GM19239 (cell line): Measurements from ENCODE around the gene DHRS9.

ENCODE experiments used
- DNase-seq: peaks from one replicate; pipeline ENCODE4 v3.0.0; 2011; ENCODE audit warnings: low spot score; ENCODE audit not compliant: insufficient read length
- FAIRE-seq: peaks from 2 replicates; lab custom pipeline; 2011; peaks lifted over from hg19 to GRCh38; lab: Jason Lieb, UNC

DHRS9 gene

DNA sequence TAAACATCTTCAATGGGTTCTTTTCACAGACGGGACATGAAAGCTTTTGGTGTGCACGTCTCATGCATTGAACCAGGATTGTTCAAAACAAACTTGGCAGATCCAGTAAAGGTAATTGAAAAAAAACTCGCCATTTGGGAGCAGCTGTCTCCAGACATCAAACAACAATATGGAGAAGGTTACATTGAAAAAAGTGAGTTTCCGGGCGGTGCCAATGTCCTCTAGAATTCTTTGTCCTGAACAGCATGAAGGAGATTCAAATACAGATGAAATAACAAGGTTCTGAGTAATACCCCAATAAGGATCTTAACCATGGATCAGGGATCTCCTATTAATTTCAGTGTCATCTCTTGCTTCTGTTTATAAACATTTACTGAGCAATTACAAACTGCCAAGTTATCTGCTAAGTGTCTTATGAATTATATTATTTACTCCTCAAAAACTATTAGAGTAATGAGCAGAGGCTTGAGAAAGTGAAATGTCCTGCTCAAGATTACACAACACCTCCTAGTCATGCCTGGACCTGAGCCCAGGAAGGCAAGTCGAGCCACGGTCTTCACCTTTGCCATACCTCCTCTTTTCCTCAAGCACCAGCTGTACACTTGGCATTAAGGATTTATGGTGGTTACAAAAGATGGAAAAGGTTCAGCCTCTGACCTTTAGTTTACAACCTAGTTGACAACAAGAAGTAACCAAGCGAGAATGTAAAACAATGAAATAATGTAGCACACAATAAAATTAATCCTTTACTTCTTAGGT lies 22.6 kb downstream of the DHRS9 start:
- no peak for FAIRE-seq
- DNase-seq, result no peak

DNA sequence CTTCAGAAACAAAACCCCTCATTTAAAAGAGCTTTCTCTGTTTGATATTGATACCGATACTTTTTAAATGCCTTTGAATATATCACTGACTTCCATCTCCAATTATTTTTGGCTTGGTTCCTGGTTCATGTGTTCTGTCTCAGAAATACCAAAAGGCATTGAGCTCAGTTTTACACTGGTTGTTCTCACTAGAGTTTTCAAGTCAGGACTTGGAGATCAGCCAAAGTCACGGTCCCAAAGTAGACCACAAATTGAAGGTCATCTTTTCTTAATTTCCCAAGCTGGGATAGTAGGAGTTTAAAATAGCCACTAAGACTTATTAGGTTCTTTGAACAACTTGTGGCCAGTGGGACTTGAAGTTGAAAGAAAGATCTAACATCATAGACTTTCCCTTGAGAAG lies 24.2 kb downstream of the DHRS9 start:
- DNase-seq (no peak), FAIRE-seq (peak; percentile 67)

DNA sequence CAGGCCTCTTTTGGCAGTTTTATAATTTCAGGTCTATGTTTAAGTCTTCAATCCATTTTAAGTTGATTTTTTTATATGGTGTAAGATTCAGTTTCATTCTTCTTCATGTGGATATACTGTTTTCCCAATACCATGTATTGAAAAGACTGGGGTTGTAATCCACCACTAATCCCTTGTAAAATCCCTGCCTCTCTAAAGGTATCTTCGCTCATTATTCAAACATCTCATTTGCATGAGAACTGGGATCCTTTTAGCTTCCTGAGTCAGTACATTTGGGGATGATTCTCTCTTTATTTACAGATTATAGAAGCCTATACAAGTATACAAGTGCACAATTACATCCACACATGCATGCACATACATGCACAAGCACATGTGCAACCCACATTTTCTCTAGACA lies 25.3 kb downstream of the DHRS9 start:
- FAIRE-seq, result no peak
- DNase-seq, result no peak

DNA sequence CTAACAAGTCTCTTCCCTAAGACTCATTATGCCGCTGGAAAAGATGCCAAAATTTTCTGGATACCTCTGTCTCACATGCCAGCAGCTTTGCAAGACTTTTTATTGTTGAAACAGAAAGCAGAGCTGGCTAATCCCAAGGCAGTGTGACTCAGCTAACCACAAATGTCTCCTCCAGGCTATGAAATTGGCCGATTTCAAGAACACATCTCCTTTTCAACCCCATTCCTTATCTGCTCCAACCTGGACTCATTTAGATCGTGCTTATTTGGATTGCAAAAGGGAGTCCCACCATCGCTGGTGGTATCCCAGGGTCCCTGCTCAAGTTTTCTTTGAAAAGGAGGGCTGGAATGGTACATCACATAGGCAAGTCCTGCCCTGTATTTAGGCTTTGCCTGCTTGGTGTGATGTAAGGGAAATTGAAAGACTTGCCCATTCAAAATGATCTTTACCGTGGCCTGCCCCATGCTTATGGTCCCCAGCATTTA lies 26.3 kb downstream of the DHRS9 start:
- DNase-seq, result no peak
- FAIRE-seq, result no peak

DNA sequence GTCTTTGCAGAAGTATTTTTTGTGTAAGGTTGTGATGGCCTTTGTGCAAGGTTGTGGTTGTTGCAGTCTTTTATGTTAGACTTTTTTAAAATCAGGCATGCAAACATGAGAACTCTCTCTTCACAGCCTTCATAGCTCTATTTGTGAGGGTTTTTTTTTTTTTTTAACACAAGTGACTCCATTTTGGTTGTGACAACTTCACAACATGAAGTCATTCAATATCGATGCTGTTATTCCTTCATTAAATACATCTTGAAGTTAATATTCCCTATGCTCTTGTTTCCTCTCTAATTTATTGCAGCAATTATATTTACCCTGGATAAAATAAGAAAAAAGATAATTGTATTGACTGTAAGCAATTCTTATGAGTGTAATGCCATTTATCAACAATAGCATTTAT lies 35.5 kb downstream of the DHRS9 start:
- FAIRE-seq (no peak), DNase-seq (no peak)

DNA sequence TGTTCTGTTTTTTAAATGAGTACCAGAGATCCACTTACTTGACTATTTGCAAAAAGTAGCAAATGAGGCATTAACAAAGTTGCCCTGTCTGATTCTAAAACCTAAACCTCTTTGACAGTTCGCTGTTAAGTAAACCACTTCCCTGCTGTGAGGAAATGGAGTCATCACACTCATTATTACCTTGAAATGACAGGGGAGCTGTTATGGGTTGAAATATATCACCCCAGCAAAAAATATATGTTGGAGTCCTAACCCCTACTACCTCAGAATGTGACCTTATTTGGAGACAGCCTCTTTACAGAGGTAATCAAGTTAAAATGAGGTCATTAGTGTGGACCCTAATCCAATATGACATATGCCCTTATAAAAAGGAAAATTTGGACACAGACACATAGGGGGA lies 36.1 kb downstream of the DHRS9 start:
- FAIRE-seq, result no peak
- no peak for DNase-seq

DNA sequence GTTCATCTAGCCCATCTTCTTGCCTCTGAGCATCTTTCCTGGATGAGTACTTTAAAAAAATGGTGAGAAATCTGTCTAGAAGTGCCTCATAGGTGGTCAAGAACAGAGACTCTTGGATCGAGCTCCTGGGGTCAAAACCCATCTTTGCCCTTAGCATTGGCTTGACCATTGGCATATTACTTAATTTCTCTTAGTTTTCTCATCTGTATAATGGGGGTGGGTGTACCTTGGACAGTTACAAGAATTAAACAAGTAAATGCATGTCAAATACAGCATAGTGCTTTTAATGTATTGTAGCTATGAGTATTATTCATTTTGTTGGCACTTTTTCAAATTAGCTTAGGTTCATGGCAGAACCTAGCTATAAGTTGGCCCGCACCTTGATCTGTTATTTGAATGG lies 36.8 kb downstream of the DHRS9 start:
- FAIRE-seq (no peak), DNase-seq (no peak)

DNA sequence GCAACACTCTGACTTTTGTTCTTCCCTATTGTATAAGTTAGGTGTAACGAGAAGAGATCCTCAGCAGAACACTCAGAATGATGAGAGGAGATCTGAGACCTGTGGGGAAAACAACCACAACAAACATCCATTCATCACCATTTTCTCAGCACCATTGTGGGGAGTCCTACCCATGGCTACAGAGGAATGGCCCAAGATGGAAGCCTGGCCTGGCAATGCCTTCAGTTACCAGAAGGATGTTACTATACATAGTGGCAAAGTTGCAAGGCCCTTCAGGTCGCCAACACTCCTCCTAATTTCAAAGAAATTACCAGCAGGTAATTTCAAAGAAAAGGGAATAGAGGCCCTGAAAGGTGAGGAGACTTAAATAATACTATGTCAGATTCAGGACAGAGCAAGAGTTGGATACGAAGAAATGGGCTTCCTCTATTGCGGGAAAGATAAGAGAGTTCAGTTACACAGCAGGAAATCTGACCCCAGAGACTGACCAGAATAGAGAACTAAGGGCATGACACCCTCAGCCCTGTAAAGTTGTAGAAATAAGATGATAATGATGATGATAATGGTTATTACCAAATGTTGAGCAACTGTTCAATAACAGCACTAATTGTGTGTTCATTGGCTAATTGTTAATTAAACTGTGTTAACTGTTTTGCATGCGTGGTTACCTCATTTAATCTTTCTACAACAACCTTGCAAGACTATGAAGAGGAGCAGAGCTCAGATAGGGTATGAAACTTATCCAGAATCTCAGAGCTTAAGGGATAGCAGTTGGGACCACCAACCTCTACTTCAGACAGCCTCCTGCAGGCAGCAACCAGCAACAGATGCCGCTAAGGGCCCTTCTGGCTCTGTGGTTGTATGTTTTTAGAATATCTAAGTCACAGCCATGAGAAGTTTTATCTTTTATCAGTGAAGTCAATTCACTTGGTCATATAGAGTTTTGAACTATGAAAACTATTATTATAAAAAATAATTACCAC lies 37.5 kb downstream of the DHRS9 start:
- FAIRE-seq (no peak), DNase-seq (no peak)

DNA sequence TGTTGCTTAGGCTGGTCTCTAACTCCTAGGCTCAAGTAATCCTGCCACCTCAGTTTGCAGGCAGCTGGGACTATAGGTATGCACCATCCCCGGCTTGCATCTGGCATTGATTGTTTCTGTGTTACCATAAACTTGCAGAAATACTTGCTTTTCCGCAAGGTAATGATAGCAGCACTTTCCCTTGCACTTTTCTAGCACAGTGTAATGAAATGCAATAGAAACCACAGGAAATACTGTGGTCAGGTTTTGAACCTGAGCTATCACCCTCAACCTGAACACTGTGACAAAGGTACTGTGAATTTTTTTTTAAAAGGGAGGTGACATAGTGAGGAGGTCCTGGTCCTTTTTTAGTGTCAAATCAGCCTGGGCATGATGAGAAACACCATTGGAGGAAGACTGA lies 38.3 kb downstream of the DHRS9 start:
- peak; percentile 96 for FAIRE-seq
- DNase-seq, result peak; percentile 9

DNA sequence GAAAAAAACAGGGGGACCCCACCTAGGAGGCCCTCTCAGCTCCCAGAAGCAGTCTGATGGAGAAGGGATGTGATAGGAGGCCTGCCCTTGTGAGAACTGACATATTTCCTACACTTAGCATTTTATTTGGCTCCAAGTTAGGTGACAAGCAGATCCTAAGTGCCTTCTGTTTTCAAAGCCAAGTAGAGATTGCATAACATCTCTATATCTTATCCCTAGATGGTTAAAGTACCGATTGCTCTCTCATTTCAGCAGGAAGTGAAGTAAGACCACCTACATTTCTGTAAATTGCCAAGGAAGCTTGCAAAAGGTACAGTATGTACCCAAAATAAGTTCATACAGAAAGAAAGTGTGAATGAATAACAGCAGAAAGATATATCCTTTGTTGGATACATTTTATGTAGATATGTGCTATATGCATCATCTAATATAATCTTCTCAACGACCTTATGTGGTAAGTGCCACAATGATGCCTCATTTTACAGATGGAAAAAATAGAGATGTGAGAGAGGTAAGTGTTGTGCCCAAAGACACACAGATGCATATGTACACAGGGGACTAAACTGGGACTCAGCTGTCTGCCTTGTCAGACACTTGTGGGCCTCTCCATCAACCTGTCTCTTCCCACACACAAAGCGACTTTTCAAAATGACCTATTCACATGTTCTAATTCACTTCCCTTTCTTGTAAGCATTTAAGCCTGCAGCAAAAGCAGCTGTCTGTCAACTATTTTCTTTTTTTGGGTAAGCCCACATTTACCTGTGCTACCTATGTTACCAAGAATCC lies 38.9 kb downstream of the DHRS9 start:
- DNase-seq, result no peak
- no peak for FAIRE-seq

DNA sequence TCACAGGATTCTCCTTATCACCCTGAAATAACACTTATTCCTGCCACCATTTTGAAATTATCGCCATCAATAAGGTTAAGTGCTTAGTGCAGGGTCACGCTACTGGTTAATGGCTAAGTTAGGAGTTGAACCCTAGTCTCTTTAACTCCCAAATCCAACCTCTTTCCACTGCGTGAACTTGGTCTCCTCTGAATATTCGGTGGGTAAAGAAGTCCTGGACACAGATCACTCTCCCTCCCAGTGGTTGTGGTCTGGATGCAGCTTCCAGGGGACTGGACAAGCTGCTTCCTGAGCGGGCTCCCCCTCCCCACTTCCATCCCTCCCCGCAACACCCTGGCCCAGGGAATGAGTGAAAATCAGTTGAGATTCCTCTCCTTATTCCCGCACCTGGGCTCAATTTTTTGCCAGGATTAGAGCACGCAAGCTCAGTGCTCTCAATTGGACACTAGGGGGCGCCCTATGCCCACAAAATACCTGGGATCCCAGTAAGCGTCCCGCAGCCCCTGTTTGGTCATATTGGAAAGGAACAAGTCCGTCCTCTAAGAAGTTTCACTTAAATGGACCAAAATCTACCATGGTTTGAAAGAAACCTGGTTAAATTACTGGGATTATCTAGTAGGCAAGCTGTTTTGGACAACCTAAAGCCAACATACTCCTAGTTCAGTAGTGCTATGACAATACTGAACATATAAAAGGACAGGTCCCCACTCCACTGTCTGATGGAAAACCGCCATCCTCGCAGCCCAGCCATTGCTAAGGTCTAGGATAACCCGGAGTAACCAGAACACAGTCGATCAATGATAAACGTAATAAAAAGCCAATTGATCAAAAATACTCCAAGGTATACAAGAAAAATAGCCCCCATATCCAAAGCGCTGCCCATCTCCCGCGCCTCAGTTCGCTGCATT lies 40.4 kb downstream of the DHRS9 start:
- DNase-seq, result peak; percentile 14
- FAIRE-seq, result peak; percentile 82

DNA sequence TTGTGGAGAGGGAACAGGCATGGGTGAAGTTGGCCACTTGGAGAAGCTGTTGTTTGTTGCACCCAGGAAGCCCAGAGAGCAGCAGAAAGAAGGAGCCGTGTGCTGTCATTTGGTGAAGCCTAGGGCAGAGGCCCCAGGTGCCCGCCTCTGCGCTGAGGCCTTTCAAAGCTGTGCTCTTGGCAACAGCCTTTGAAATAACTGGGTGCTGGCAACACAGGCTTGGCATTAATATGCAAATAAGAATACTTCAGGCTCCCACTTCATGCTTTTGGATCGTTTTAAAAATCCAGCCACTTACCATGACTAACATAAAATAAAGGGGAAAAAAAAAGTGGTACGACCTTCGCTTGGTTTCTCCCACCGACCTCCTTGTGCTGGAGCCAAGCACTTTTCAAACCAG lies 41.1 kb downstream of the DHRS9 start:
- FAIRE-seq (no peak), DNase-seq (no peak)

DNA sequence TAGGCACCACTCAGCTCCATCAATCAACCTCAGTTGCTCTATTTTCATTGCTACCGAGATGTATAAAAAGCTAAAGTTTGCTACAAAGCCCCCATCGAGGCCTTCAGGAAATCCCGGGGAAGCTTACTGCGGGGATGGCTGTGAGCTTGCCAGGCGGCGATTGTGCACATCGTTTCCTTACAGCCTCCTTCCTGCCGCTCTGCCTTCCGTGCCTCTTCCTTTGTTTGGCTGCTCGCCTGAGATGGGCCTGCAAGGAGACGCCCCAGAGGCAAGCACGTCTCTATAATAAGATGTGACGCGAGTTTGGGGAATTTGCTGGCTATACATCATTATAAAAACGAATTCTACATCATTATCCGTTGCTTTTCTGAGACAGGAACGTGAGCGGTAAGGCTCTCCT lies 41.6 kb downstream of the DHRS9 start:
- DNase-seq, result no peak
- no peak for FAIRE-seq

DNA sequence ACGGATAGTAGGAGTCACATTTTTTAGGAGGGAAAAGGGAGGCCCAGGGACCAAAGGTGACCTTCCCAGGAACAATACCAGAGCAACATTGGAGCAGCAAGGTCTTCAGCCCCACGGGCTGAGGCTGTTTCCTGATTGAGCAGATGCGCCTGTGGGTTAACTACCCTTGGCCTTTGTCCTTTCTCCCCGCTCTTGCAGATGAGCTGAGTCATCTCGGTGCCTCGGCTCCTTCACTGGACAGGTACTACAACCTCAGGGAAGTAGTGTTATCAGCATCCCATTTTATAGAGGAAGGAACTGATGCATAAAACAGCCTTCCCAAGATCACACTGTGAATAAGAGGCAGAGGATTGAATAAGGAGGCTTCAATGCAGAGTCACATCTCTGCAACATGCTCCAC lies 43.5 kb downstream of the DHRS9 start:
- FAIRE-seq, result no peak
- DNase-seq, result no peak

DNA sequence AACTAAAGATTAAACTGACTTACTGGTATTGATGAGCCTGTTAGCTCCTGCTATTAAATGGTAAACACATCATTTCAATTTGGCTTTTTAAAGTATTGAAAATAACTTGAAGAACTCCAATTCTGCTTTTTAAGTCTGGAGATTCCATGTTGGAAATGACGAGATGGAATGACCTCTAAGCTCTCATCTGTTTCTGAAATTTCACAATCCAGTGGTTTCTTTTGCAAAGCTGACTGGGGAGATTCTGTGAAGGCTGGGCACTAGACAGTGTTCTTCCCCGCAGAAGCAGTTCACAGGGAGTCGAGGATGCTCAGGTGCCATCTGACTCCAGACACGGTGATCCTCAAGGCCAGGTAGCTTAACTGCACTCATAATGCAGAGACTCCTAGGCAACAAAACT lies 44.7 kb downstream of the DHRS9 start:
- FAIRE-seq (no peak), DNase-seq (no peak)

DNA sequence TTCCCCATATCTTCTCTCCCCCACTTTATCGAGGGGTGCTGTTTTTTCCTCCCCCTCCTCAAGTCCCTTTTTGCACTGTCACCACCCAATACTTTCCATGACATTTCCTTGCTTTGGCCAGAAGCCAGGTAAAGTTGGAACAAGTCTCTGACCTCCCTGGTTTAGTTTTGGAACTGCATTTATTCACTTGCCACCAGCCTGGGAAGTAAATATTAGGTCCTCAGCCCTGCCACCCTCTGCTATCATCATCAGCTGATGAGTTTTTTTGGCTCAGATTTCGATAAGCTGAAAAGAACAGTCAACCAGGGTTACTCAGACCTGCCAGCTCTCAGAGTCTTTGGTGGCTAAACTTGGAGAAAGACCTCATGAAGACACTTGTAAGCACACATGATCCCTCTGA lies 47.0 kb downstream of the DHRS9 start:
- FAIRE-seq (no peak), DNase-seq (no peak)

DNA sequence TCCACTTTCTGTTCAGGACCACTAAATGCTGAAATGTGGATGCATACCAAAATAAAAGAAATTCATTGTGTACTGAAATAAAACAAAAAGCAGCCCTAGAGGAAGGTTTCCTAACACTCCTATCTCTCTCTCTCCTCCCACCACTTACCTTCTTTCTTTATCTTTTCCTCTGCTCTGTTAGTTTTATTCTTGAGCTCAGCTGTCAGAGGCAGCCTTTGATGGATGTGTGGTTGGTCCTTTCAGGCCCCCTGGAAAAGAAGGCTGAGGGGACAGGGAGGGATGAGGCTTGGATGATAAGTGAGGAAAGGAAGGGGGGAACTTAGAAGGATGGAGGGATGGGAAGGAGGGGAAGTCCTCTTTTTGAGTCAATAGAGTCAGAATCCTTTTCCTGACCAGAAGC lies 47.6 kb downstream of the DHRS9 start:
- DNase-seq (no peak), FAIRE-seq (no peak)

DNA sequence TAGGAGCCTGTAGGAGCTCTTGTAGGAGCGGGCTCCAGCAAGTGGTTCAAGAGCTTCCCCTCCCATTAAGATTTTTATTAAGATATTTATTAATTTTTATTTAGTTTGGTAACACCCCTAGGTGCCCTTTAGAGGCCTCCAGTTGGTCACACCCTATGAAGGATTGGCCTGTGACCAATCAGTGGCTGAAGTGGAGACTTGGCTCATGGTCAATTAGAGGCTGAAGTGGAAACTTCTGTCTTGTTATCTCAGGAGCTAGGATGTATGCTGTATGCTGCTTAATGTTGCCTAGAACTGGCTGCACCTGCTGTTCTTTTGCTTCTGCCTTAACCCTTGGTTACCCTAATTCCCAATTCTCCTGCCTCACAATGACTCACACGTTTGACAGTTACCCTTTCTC lies 48.7 kb downstream of the DHRS9 start:
- no peak for FAIRE-seq
- no peak for DNase-seq

DNA sequence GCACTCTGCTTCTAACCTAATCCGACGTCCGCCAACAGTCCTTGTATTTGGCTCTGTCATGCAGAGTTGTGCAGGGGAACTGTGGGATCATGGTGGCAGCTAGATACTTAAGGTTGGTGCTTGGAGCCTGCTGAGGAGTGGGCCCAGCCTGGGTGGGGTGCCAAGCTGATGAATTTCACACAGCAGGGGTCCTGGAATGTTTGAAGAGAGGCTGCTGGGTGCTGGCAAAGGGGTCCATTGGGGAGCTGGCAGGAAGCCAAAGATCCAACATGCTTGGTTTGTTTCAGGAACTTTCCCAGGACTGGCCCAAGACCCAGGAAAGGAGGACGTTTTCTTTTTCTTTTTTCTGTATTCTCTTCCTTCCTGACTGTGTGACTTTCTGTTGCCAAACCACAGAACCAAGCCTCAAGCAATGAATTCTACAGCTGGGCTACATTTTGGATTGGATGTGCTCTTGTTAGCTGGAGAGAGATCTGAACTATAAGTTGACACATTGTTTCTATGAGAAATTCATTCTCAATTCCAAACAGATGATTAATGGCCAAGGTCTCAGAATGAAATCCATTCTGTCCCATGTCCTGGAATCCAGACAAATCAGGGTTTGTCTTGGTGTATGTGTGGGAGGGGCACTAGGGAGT lies 49.9 kb downstream of the DHRS9 start:
- DNase-seq (no peak), FAIRE-seq (no peak)
